OCI-LY1 (cell line): ENCODE measurements around the gene CPEB4.

ENCODE experiments used
- H2AFZ ChIP-seq: fragments of 200-600 bp; sonication (generic), shearing (Covaris generic); 2 replicates; pipeline ENCODE4 v1.6.0; 2014; ENCODE audit warnings: antibody characterized with exemption, mild to moderate bottlenecking, low read length
- H3F3A ChIP-seq: fragments of 200-600 bp; sonication (generic), shearing (Covaris generic); 2 replicates; pipeline ENCODE4 v1.6.0; 2014; ENCODE audit warnings: mild to moderate bottlenecking, antibody characterized with exemption, low read length, moderate library complexity; ENCODE audit not compliant: insufficient read depth
- H3K27ac ChIP-seq: fragments of 200-600 bp; sonication (generic); 2 replicates; pipeline ENCODE4 v1.5.1; 2014; ENCODE audit warnings: low read length, mixed run types, mild to moderate bottlenecking, low read depth; ENCODE audit not compliant: poor library complexity, severe bottlenecking
- H3K27me3 ChIP-seq: fragments of 200-600 bp; sonication (generic); 2 replicates; pipeline ENCODE4 v1.6.0; 2014; ENCODE audit warnings: antibody characterized with exemption, mild to moderate bottlenecking, low read length, moderate library complexity; ENCODE audit not compliant: insufficient read depth
- H3K36me3 ChIP-seq: fragments of 200-600 bp; sonication (generic); 2 replicates; pipeline ENCODE4 v1.6.1; 2014; ENCODE audit warnings: mild to moderate bottlenecking, antibody characterized with exemption, low read length, moderate library complexity, mixed read lengths; ENCODE audit not compliant: insufficient read depth
- H3K4me1 ChIP-seq: fragments of 200-600 bp; sonication (generic); 2 replicates; pipeline ENCODE4 v1.5.1; 2014; ENCODE audit warnings: mild to moderate bottlenecking, low read length, moderate library complexity; ENCODE audit not compliant: insufficient read depth, severe bottlenecking
- H3K4me2 ChIP-seq: fragments of 200-600 bp; sonication (generic), shearing (Covaris generic); 2 replicates; pipeline ENCODE4 v1.6.1; 2014; ENCODE audit warnings: low read length
- H3K4me3 ChIP-seq: fragments of 200-600 bp; sonication (generic); 2 replicates; pipeline ENCODE4 v1.5.1; 2014; ENCODE audit warnings: low read length, low read depth, mild to moderate bottlenecking, mixed read lengths; ENCODE audit not compliant: poor library complexity, severe bottlenecking
- H3K79me2 ChIP-seq: fragments of 200-600 bp; shearing (Covaris generic); 2 replicates; pipeline ENCODE4 v1.6.1; 2016; ENCODE audit warnings: mixed run types, low read length, mixed read lengths; ENCODE audit not compliant: insufficient read depth
- H3K9ac ChIP-seq: fragments of 200-600 bp; sonication (generic), shearing (Covaris generic); 2 replicates; pipeline ENCODE4 v1.6.1; 2014; ENCODE audit warnings: mild to moderate bottlenecking, low read length, mixed read lengths
- H3K9me2 ChIP-seq: fragments of 200-600 bp; sonication (generic), shearing (Covaris generic); 2 replicates; pipeline ENCODE4 v1.6.1; 2014; ENCODE audit warnings: low read depth, mild to moderate bottlenecking, low read length, mixed read lengths
- H3K9me3 ChIP-seq: fragments of 200-600 bp; shearing (Covaris generic); 2 replicates; pipeline ENCODE4 v1.6.1; 2014; ENCODE audit warnings: low read length, mixed read lengths
- H4K20me1 ChIP-seq: fragments of 200-600 bp; sonication (generic), shearing (Covaris generic); 2 replicates; pipeline ENCODE4 v1.6.0; 2016; ENCODE audit warnings: mild to moderate bottlenecking, low read length; ENCODE audit not compliant: insufficient read depth
- EZH2 ChIP-seq: fragments of 200-600 bp; sonication (generic), shearing (Covaris generic); IDR thresholded peaks from 2 replicates; pipeline ENCODE4 v1.8.0; 2017; ENCODE audit warnings: borderline replicate concordance, mixed run types, mild to moderate bottlenecking, antibody characterized with exemption, low read length, moderate library complexity, mixed read lengths
- TF ChIP-seq, protein P1 (sequence below): fragments of 200-600 bp; sonication (generic), shearing (Covaris generic); IDR thresholded peaks from 2 replicates; pipeline ENCODE4 v1.5.1; 2017; ENCODE audit warnings: mild to moderate bottlenecking, antibody characterized with exemption, low read length, moderate library complexity, mixed read lengths

The CPEB4 gene

DNA sequence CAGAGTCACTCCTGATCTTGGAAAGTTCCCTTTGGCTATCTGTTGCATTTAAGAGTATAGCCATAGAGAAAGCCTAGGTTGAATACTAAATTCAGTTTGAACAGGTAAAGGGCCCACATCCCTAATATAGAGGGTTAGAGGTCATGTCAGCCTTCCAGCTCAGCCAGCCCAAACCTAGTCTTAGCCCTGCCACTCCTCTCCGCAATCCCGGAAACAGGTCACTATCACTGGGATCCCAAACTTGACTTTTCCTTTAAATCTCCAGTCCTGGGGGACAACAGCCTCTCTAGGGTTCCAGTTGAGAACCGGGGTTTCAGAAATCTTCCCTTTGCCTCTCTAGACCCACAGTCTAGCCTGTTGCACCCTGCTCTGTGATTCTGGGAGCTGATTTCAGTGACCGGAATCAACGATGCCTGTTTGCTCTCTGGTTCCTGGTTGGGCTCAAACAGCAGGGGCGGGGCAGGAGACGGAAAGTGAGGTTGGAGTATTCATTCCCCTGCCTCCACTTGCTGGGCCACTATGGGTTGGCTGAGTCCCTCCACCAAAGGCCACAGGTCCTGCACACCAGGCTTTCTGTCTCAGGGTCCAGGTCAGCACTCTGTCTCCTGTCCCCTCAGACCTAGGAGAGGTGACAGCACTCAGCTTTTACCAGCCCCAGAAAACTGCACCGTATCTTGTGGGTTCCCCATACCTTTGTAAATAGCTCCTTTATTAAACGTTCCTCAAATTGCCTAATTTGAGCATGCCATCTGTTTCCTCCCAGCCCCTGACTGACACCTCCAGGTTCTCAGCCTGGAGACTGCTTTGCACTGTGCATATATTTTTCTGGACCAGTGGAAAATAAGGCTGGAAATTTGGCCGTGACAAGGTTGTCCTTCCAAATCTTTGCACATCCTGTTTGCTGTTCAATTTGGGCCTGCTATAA, 23.8 kb upstream of the CPEB4 start:
- Histone ChIP-seq H3K79me2 (no peaks in the 10 kb centered on the region), H3K4me2 (no peak overlapping the region)

DNA sequence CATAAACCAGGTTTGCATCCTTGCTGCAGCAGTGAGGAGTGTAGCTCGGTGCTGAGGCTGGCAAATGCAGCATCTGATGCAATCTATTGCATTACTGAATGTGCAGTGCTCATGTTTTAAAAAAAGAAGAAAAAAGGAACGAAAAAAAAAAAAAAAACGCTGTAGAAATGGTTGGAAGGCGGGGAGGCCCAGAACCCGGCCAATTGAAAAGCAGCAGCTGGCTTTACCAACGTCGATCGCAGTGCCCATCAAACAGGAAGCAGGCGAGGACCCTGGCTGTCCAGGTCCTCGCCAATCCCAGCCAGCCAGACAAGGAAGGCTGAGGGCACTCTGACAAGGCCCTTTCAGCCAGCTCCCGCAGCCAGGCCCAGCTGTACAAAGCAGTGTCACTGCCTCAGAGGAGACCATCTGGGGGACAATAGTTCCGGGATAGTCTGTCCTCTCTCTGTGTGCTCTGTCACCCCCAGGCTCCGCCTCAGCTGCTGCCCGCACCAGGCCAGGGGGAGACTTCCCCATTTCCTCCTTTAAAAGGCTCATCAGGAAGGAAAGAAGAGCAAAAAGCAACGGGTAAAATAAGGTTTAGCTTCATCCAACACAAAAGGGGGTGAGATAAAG, 21.8 kb upstream of the CPEB4 start:
- Histone ChIP-seq H3K27ac (no peak overlapping the region), H3K9me3 (no peaks in the 10 kb centered on the region), H3K4me2 (0 out of 2 replicates have a peak overlapping the region, but pooled peaks have one; percentile 3), H3K79me2 (no peaks in the 10 kb centered on the region), H4K20me1 (no peaks in the 10 kb centered on the region), H3K9ac (no peak overlapping the region), H3K4me3 (no peak overlapping the region), H2AFZ (peak overlapping the region; percentile 60), H3K27me3 (no peaks in the 10 kb centered on the region), H3K4me1 (peaks cover 31% of the 10 kb centered on the region), H3K36me3 (no peaks in the 10 kb centered on the region; the same call in 1 of the 2 replicates), H3F3A (no peaks in the 10 kb centered on the region), H3K9me2 (no peaks in the 10 kb centered on the region)
- TF ChIP-seq, protein P1, sequence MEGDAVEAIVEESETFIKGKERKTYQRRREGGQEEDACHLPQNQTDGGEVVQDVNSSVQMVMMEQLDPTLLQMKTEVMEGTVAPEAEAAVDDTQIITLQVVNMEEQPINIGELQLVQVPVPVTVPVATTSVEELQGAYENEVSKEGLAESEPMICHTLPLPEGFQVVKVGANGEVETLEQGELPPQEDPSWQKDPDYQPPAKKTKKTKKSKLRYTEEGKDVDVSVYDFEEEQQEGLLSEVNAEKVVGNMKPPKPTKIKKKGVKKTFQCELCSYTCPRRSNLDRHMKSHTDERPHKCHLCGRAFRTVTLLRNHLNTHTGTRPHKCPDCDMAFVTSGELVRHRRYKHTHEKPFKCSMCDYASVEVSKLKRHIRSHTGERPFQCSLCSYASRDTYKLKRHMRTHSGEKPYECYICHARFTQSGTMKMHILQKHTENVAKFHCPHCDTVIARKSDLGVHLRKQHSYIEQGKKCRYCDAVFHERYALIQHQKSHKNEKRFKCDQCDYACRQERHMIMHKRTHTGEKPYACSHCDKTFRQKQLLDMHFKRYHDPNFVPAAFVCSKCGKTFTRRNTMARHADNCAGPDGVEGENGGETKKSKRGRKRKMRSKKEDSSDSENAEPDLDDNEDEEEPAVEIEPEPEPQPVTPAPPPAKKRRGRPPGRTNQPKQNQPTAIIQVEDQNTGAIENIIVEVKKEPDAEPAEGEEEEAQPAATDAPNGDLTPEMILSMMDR = no peak
- no peak for TF ChIP-seq EZH2

More for the DNA sequence above, 23.8 kb upstream of the CPEB4 start:
- Histone ChIP-seq H4K20me1 (no peaks in the 10 kb centered on the region), H2AFZ (no peak overlapping the region), H3K9me3 (no peaks in the 10 kb centered on the region), H3F3A (no peaks in the 10 kb centered on the region), H3K36me3 (no peaks in the 10 kb centered on the region; the same call in 1 of the 2 replicates), H3K4me3 (no peak overlapping the region), H3K4me1 (peaks cover 36% of the 10 kb centered on the region), H3K27me3 (no peaks in the 10 kb centered on the region), H3K27ac (no peak overlapping the region), H3K9ac (no peak overlapping the region), H3K9me2 (no peaks in the 10 kb centered on the region)
- no peak for TF ChIP-seq EZH2
- TF ChIP-seq, protein P1 = no peak

DNA sequence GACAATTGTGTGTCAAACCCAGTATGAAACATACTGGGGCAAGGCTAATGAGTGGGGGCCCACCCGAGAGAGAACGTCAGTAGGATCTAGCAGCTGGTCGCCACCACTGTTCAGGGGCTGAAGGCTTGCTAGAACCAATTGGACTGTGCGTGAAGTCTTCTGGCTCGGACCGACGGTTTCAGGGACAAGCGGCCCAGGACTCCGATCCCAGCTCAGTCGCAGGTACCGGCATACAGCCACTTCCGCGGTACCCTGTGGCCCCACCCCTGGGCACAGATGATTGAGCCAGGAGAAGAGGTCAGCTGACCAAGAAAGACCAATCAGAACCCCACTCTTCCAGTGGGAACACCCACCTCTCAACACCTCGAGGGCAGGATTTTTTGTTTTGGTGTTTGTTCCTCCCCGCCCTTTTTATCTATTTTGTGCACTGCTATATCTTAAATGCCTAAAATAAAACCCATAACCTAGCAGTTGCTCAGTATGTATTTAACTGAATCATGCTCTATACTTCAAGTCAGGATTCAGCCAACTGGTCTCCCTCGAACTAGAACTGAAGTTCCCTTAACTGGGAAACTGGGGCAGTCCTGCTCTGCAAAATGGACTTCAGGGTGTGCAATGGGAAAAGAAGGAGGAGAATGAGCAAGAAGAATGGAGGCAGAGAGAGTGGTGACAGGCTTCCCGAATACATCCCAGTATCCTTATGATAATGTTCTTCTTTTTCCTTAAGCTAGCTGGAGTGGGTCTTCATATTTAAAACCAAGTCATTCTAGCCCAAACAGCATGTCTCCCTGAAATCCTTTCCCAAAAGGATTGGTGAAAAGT, 21.1 kb upstream of the CPEB4 start:
- Histone ChIP-seq H3K27me3 (no peaks in the 10 kb centered on the region), H3K4me3 (no peak overlapping the region), H3K79me2 (no peaks in the 10 kb centered on the region), H3K4me2 (no peak overlapping the region), H3F3A (no peaks in the 10 kb centered on the region), H2AFZ (no peak overlapping the region), H3K9ac (no peak overlapping the region), H3K4me1 (peaks cover 38% of the 10 kb centered on the region), H3K27ac (no peak overlapping the region), H4K20me1 (no peaks in the 10 kb centered on the region), H3K9me2 (no peaks in the 10 kb centered on the region), H3K36me3 (no peaks in the 10 kb centered on the region; the same call in 1 of the 2 replicates), H3K9me3 (no peaks in the 10 kb centered on the region)
- TF ChIP-seq, protein P1 = no peak
- TF ChIP-seq EZH2 = no peak
